ENCODE measurements around the gene CDC20B.

CDC20B gene

DNA sequence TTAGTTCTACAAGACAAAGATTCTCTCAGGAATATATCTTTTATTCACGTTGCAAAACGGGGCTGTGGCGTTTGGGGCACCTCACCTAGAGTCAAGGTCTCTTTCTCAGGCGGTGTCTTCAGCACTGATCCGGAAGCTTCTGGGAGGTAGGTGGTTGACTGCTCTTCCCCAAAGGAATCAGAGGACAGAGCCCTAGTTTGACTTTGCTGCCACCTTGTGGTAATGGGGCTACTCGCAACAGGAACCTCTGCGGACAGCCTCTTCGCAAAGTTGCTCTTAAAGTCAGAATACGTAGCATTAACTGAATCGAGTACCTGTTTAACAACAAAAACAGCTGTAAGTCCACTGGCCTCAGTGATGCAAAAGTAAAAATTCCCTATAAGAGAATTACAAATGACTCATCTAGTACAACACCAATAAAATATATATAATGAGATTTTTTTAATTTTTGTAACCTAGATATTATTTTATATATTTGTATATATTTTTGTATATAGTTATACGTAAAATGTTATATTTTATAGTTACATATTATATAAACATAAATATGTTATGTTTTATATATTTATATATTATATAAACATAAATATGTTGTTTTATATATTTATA is 26.3 kb downstream of the CDC20B start:
- DNase-seq (ENCODE audit: low read depth in 1 of 2, low spot score in 1 of 2): peak; percentile 15 to 61
- no peak overlapping the region for H3K27ac ChIP-seq (replicated peaks)
- H3K27me3 ChIP-seq (ENCODE audit: insufficient read depth, poor library complexity, severe bottlenecking): no peaks in the 10 kb centered on the region
- TF ChIP-seq, protein P1, sequence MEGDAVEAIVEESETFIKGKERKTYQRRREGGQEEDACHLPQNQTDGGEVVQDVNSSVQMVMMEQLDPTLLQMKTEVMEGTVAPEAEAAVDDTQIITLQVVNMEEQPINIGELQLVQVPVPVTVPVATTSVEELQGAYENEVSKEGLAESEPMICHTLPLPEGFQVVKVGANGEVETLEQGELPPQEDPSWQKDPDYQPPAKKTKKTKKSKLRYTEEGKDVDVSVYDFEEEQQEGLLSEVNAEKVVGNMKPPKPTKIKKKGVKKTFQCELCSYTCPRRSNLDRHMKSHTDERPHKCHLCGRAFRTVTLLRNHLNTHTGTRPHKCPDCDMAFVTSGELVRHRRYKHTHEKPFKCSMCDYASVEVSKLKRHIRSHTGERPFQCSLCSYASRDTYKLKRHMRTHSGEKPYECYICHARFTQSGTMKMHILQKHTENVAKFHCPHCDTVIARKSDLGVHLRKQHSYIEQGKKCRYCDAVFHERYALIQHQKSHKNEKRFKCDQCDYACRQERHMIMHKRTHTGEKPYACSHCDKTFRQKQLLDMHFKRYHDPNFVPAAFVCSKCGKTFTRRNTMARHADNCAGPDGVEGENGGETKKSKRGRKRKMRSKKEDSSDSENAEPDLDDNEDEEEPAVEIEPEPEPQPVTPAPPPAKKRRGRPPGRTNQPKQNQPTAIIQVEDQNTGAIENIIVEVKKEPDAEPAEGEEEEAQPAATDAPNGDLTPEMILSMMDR (IDR thresholded peaks at IDR 0.05; ENCODE audit: insufficient read depth, low read length): peak; percentile 63
- TF ChIP-seq SPI1 (IDR thresholded peaks at IDR 0.05; ENCODE audit: borderline replicate concordance, low read depth): no peak
- H3K4me3 ChIP-seq (replicated peaks; ENCODE audit: insufficient read depth, low read length): no peak overlapping the region

DNA sequence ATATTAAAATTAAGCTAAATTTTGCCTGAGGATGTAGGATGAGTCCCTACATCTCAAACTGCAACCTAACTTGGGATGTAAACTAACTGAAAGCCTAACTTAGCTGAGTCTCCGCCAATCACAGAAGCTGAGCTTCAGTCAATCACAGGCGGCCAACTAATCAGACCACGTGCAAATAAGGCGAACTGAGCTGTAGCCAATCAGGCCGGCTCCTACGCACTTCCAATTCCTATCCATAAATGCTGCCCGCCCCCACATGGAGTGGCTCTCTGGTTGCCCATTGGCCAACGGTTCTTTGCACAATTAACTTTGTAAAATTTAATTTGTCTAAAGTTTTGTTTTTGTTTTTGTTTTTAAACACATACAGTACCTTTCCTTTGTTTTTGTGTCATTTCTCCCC is 26.9 kb downstream of the CDC20B start:
- DNase-seq (ENCODE audit: low read depth in 1 of 2, low spot score in 1 of 2): no peak

DNA sequence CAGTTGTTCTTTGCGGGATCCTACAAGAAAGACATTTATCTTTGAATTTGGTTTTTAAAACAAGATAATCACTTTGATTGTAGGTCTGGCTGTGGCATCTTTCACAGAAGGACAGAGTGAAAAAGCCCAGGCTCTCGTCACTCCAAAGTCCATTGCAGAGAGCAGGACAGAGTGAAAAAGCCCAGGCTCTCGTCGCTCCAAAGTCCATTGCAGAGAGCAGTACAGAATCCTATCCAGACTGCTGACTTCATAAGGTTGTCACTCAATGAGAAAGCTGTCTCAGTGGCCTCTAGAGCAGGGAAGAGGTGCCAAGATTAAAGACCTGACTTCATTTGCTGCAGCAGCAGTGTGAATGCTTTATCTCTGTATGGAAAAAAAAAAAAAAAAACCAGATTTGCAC is 29.4 kb downstream of the CDC20B start:
- DNase-seq (ENCODE audit: low read depth in 1 of 2, low spot score in 1 of 2): no peak
- TF ChIP-seq SPI1 (IDR thresholded peaks at IDR 0.05; ENCODE audit: borderline replicate concordance, low read depth) (no peak), GABPA (IDR thresholded peaks at IDR 0.05; ENCODE audit: low read depth) (no peak), POLR2AphosphoS5 (IDR thresholded peaks at IDR 0.05; ENCODE audit: low read depth) (no peak)
- TF ChIP-seq, protein P1 (IDR thresholded peaks at IDR 0.05; ENCODE audit: insufficient read depth, low read length): no peak
- TF ChIP-seq, protein P2, sequence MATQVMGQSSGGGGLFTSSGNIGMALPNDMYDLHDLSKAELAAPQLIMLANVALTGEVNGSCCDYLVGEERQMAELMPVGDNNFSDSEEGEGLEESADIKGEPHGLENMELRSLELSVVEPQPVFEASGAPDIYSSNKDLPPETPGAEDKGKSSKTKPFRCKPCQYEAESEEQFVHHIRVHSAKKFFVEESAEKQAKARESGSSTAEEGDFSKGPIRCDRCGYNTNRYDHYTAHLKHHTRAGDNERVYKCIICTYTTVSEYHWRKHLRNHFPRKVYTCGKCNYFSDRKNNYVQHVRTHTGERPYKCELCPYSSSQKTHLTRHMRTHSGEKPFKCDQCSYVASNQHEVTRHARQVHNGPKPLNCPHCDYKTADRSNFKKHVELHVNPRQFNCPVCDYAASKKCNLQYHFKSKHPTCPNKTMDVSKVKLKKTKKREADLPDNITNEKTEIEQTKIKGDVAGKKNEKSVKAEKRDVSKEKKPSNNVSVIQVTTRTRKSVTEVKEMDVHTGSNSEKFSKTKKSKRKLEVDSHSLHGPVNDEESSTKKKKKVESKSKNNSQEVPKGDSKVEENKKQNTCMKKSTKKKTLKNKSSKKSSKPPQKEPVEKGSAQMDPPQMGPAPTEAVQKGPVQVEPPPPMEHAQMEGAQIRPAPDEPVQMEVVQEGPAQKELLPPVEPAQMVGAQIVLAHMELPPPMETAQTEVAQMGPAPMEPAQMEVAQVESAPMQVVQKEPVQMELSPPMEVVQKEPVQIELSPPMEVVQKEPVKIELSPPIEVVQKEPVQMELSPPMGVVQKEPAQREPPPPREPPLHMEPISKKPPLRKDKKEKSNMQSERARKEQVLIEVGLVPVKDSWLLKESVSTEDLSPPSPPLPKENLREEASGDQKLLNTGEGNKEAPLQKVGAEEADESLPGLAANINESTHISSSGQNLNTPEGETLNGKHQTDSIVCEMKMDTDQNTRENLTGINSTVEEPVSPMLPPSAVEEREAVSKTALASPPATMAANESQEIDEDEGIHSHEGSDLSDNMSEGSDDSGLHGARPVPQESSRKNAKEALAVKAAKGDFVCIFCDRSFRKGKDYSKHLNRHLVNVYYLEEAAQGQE (IDR thresholded peaks at IDR 0.05; ENCODE audit: insufficient replicate concordance, low read depth): no peak
- no peak overlapping the region for H3K27ac ChIP-seq (replicated peaks)
- no peaks in the 10 kb centered on the region for H3K27me3 ChIP-seq (ENCODE audit: insufficient read depth, poor library complexity, severe bottlenecking)
- no peak overlapping the region for H3K4me3 ChIP-seq (replicated peaks; ENCODE audit: insufficient read depth, low read length)

More for the DNA sequence above, 26.9 kb downstream of the CDC20B start:
- no peak for TF ChIP-seq SPI1 (IDR thresholded peaks at IDR 0.05; ENCODE audit: borderline replicate concordance, low read depth)
- TF ChIP-seq, protein P2 (IDR thresholded peaks at IDR 0.05; ENCODE audit: insufficient replicate concordance, low read depth): no peak
- no peak for TF ChIP-seq GABPA (IDR thresholded peaks at IDR 0.05; ENCODE audit: low read depth)
- no peak for TF ChIP-seq POLR2AphosphoS5 (IDR thresholded peaks at IDR 0.05; ENCODE audit: low read depth)
- TF ChIP-seq, protein P1 (IDR thresholded peaks at IDR 0.05; ENCODE audit: insufficient read depth, low read length): no peak
- Histone ChIP-seq H3K27ac (replicated peaks) (no peak overlapping the region), H3K4me3 (replicated peaks; ENCODE audit: insufficient read depth, low read length) (no peak overlapping the region), H3K27me3 (ENCODE audit: insufficient read depth, poor library complexity, severe bottlenecking) (no peaks in the 10 kb centered on the region)
